ENCODE data around the gene RPS18. TPM values are rescaled to one million over a fixed set of nuclear protein-coding genes. Genes with fewer than 3 reads are reported as not detected.

Gene RPS18
- total RNA-seq, 1 experiment from 2014 or later: 4,062 TPM

DNA sequence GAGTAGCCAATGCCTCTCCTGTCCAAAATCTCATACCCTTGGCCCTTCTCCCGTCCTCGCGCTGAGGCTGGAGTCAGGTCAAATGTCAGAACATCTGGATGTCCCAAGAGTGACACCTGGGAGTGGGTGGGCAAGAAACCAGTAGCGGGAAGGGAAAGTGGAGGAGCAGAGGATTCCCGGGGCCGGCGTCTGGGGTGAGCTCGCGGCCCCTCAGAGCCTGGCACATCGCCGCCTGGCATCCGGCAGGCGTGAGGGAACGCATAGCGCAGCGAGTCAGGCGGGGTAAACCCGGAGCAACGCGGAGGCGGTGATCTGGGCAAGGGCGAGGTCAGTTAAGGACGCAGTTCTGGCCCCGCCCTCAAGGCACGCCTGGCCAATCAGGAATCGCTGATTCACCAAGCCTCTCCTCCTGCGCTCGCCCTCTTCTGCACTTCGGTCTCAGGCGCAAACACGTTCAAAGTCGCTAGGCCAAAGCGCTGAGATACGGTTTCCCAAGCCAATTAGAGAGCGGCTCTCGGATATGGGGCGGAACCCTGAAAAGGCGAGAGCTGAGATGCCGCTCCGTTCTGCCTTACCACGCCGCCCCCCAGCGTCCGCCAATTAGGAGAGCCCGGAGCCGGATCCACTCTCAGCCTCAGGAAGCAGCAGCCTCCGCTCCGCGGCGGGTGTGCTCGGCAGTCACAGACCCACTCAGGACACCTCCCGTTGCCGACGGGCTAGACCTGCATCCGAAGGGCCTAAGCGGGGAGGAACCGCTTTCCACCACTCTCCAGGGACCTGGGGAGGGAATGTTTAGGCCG is 22.7 kb upstream of the RPS18 start:
- H3K4me3 ChIP-seq (replicated peaks in 1 of 2; ENCODE audit: low read depth in 1 of 2, low read length in 2 of 2): peak overlapping the region; percentile 74 to 85
- H3K27ac ChIP-seq (ENCODE audit: low read depth, low read length): peak overlapping the region; percentile 90
- CTCF ChIA-PET: interaction anchor here (0.7 to 4.3 kb wide), 19 partner anchors 9 to 316 kb away, joined by 3 to 49 read pairs (median 6); partner anchors contain the start of genes HSD17B8 and RING1
- ATAC-seq (peak; percentile 91), DNase-seq (ENCODE audit: low read depth, low spot score) (peak; percentile 99)
- no TSS peak for BruUV-seq (replicated peaks)
- H4K20me1 ChIP-seq (ENCODE audit: insufficient read depth): no peaks in the 10 kb centered on the region
- H3K27me3 ChIP-seq (ENCODE audit: insufficient read depth, low read length): no peaks in the 10 kb centered on the region
- no peaks in the 10 kb centered on the region for H3K9me3 ChIP-seq (ENCODE audit: control insufficient read depth in 1 of 2, insufficient read depth in 1 of 2, low read depth in 1 of 2, low read length in 2 of 2)
- POLR2A ChIA-PET: interaction anchor here (0.6 to 4.0 kb wide), 9 partner anchors 9 to 277 kb away, joined by 3 to 24 read pairs (median 5); partner anchors contain the start of genes B3GALT4, RPS18 and VPS52
- H2AFZ ChIP-seq (ENCODE audit: low read depth, low read length, poor library complexity, severe bottlenecking): no peak overlapping the region
- H3K79me2 ChIP-seq (ENCODE audit: insufficient read depth, low read length): no peaks in the 10 kb centered on the region
- intact Hi-C loops (cut with micrococcal nuclease): loop anchor here (1.0 to 2.0 kb wide), 7 partner anchors 44 to 249 kb away; partner anchors contain the start of genes HSD17B8, RXRB and SLC39A7
- peak overlapping the region; percentile 88 for H3K9ac ChIP-seq (ENCODE audit: low read length)
- peak overlapping the region; percentile 99 for H3K4me2 ChIP-seq (ENCODE audit: low read length)
- no peaks in the 10 kb centered on the region for H3K36me3 ChIP-seq (ENCODE audit: control insufficient read depth in 1 of 2, insufficient read depth in 2 of 2, low read length in 2 of 2)
- H3K4me1 ChIP-seq (ENCODE audit: control insufficient read depth in 1 of 2, insufficient read depth in 2 of 2, low read length in 2 of 2): peaks cover 16 to 37% of the 10 kb centered on the region in 2 experiments
- H3K9me2 ChIP-seq (ENCODE audit: insufficient read depth): no peaks in the 10 kb centered on the region
- RAD21 ChIA-PET (ENCODE audit: low non-redundant PET in 1 of 2, low total read pairs in 2 of 2, uncharacterized antibody in 2 of 2, unreplicated experiment in 2 of 2): interaction anchor here in 1 of 2 experiments (0.7 to 1.4 kb wide), 2 partner anchors 51 to 88 kb away, joined by 3 to 5 read pairs; no protein-coding TSS in a partner anchor
- TF ChIP-seq EGR1 (IDR thresholded peaks at IDR 0.05; ENCODE audit: low read depth): peak; percentile 90
- no peak for TF ChIP-seq ELF1 (IDR thresholded peaks at IDR 0.05; ENCODE audit: borderline replicate concordance, low read depth)
- peak; percentile 65 for TF ChIP-seq POLR2A (IDR thresholded peaks at IDR 0.05; ENCODE audit: borderline replicate concordance, extremely low read depth, insufficient read depth, insufficient read length)
- TF ChIP-seq REST (IDR thresholded peaks at IDR 0.05; ENCODE audit: low read depth): no peak
- TF ChIP-seq ZFX (IDR thresholded peaks at IDR 0.05): peak; percentile 66; the same call in 1 of the 2 replicates
- TF ChIP-seq EZH2phosphoT487 (IDR thresholded peaks at IDR 0.05; ENCODE audit: borderline replicate concordance): no peak
- TF ChIP-seq, protein P1, sequence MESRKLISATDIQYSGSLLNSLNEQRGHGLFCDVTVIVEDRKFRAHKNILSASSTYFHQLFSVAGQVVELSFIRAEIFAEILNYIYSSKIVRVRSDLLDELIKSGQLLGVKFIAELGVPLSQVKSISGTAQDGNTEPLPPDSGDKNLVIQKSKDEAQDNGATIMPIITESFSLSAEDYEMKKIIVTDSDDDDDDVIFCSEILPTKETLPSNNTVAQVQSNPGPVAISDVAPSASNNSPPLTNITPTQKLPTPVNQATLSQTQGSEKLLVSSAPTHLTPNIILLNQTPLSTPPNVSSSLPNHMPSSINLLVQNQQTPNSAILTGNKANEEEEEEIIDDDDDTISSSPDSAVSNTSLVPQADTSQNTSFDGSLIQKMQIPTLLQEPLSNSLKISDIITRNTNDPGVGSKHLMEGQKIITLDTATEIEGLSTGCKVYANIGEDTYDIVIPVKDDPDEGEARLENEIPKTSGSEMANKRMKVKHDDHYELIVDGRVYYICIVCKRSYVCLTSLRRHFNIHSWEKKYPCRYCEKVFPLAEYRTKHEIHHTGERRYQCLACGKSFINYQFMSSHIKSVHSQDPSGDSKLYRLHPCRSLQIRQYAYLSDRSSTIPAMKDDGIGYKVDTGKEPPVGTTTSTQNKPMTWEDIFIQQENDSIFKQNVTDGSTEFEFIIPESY (IDR thresholded peaks at IDR 0.05; ENCODE audit: extremely low read depth, insufficient replicate concordance, low read length): no peak
- TF ChIP-seq FOSL1 (IDR thresholded peaks at IDR 0.05; ENCODE audit: low read depth): no peak; the same call in 1 of the 2 replicates
- no peak for TF ChIP-seq YY1 (IDR thresholded peaks at IDR 0.05; ENCODE audit: extremely low read depth, insufficient replicate concordance, low read depth, low read length)
- no peak for TF ChIP-seq EZH2 (IDR thresholded peaks at IDR 0.05)
- no peak for TF ChIP-seq JUND (IDR thresholded peaks at IDR 0.05)
- TF ChIP-seq, protein P2, sequence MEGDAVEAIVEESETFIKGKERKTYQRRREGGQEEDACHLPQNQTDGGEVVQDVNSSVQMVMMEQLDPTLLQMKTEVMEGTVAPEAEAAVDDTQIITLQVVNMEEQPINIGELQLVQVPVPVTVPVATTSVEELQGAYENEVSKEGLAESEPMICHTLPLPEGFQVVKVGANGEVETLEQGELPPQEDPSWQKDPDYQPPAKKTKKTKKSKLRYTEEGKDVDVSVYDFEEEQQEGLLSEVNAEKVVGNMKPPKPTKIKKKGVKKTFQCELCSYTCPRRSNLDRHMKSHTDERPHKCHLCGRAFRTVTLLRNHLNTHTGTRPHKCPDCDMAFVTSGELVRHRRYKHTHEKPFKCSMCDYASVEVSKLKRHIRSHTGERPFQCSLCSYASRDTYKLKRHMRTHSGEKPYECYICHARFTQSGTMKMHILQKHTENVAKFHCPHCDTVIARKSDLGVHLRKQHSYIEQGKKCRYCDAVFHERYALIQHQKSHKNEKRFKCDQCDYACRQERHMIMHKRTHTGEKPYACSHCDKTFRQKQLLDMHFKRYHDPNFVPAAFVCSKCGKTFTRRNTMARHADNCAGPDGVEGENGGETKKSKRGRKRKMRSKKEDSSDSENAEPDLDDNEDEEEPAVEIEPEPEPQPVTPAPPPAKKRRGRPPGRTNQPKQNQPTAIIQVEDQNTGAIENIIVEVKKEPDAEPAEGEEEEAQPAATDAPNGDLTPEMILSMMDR (IDR thresholded peaks at IDR 0.05 in 2 of 3, conservative IDR thresholded peaks at IDR 0.05 in 1 of 3; ENCODE audit: borderline replicate concordance in 1 of 3, insufficient read depth in 1 of 3, low read depth in 2 of 3, low read length in 2 of 3): no peak
- TF ChIP-seq SP1 (IDR thresholded peaks at IDR 0.05; ENCODE audit: low read depth): peak; percentile 86
- TF ChIP-seq SRF (IDR thresholded peaks at IDR 0.05; ENCODE audit: low read depth): peak; percentile 62; the same call in 1 of the 2 replicates
- TF ChIP-seq RAD21 (IDR thresholded peaks at IDR 0.05; ENCODE audit: low read depth): no peak
- no peak for TF ChIP-seq ZNF274 (IDR thresholded peaks at IDR 0.05; ENCODE audit: low read depth, low read length)
- peak; percentile 58; the same call in 1 of the 2 replicates for TF ChIP-seq MAX (IDR thresholded peaks at IDR 0.05)
- peak; percentile 93 for TF ChIP-seq POLR2AphosphoS5 (IDR thresholded peaks at IDR 0.05; ENCODE audit: low read depth, low read length)
